OCI-LY3 (cell line): ENCODE measurements around the gene SMYD5.

Source experiments
- H2AFZ ChIP-seq: fragments of 200-600, 300-600 bp; shearing (Covaris generic); 2 replicates; pipeline ENCODE4 v1.6.0; 2014; ENCODE audit warnings: antibody characterized with exemption, low read depth, low read length
- H3K27ac ChIP-seq: fragments of 200-600, 300-600 bp; sonication (generic); 2 replicates; pipeline ENCODE4 v1.5.1; 2014; ENCODE audit warnings: mild to moderate bottlenecking, low read length, moderate library complexity, mixed read lengths
- H3K27me3 ChIP-seq: fragments of 200-600, 300-600 bp; sonication (generic); 2 replicates; pipeline ENCODE4 v1.6.1; 2014; ENCODE audit warnings: low read depth, low read length, mixed read lengths
- H3K36me3 ChIP-seq: fragments of 200-600, 300-600 bp; sonication (generic); replicated peaks from 2 replicates; pipeline ENCODE3; 2014; ENCODE audit warnings: low read depth, low read length, mixed read lengths
- H3K4me1 ChIP-seq: fragments of 300-600, 200-600 bp; sonication (generic); 2 replicates; pipeline ENCODE4 v1.6.1; 2014; ENCODE audit warnings: low read length, mixed read lengths
- H3K4me2 ChIP-seq: fragments of 200-600, 300-600 bp; sonication (generic); 2 replicates; pipeline ENCODE4 v1.6.1; 2014; ENCODE audit warnings: low read length, mixed read lengths
- H3K4me3 ChIP-seq: fragments of 300-600, 200-600 bp; sonication (generic); 2 replicates; pipeline ENCODE4 v1.5.1; 2014; ENCODE audit warnings: antibody characterized with exemption, mild to moderate bottlenecking, low read length, moderate library complexity
- H3K79me2 ChIP-seq: fragments of 300-600, 200-600 bp; shearing (Covaris generic); 2 replicates; pipeline ENCODE4 v1.6.1; 2014; ENCODE audit warnings: mild to moderate bottlenecking, low read length, mixed read lengths
- H3K9ac ChIP-seq: fragments of 300-600, 200-600 bp; shearing (Covaris generic); 2 replicates; pipeline ENCODE4 v1.6.0; 2014; ENCODE audit warnings: mild to moderate bottlenecking, low read length, moderate library complexity
- H3K9me3 ChIP-seq: fragments of 200-600, 300-600 bp; shearing (Covaris generic); 2 replicates; pipeline ENCODE4 v1.6.1; 2014; ENCODE audit warnings: low read length, mixed read lengths; ENCODE audit not compliant: insufficient read depth
- H4K20me1 ChIP-seq: fragments of 200-600, 300-600 bp; sonication (generic); 2 replicates; pipeline ENCODE4 v1.6.1; 2016; ENCODE audit warnings: low read length, mixed read lengths; ENCODE audit not compliant: insufficient read depth
- CTCF ChIP-seq: fragments of 200-600, 300-600 bp; sonication (generic); IDR thresholded peaks from 2 replicates; pipeline ENCODE4 v1.5.1; 2014; ENCODE audit warnings: antibody characterized with exemption, low read length, low read depth
- EZH2phosphoT487 ChIP-seq: fragments of 200-600 bp; shearing (Covaris generic); IDR thresholded peaks from 2 replicates; pipeline ENCODE4 v1.6.1; 2018; ENCODE audit warnings: antibody characterized with exemption, mixed run types, low read depth

SMYD5 gene

GRCh38 chr2:73176205-73176880 is 37.7 kb upstream of the SMYD5 start:
- Histone ChIP-seq H3K9ac (peak overlapping the region; percentile 60; the same call in 1 of the 2 replicates), H3K79me2 (no peaks in the 10 kb centered on the region), H2AFZ (peak overlapping the region; percentile 59; the same call in 1 of the 2 replicates), H3K27ac (no peak overlapping the region), H3K4me3 (peak overlapping the region; percentile 82), H3K36me3 (no peaks in the 10 kb centered on the region), H3K9me3 (no peaks in the 10 kb centered on the region), H3K4me1 (peaks cover 10% of the 10 kb centered on the region), H3K4me2 (peak overlapping the region; percentile 95), H3K27me3 (peaks cover 12% of the 10 kb centered on the region), H4K20me1 (no peaks in the 10 kb centered on the region)
- TF ChIP-seq CTCF = no peak
- no peak for TF ChIP-seq EZH2phosphoT487

GRCh38 chr2:73176881-73177644 is 37.0 kb upstream of the SMYD5 start:
- Histone ChIP-seq H3K79me2 (no peaks in the 10 kb centered on the region), H3K9me3 (no peaks in the 10 kb centered on the region), H3K4me2 (peak overlapping the region; percentile 95), H2AFZ (peak overlapping the region; percentile 59), H3K27ac (no peak overlapping the region), H3K4me3 (peak overlapping the region; percentile 82), H3K27me3 (peaks cover 12% of the 10 kb centered on the region), H3K9ac (peak overlapping the region; percentile 60), H4K20me1 (no peaks in the 10 kb centered on the region), H3K36me3 (no peaks in the 10 kb centered on the region), H3K4me1 (peaks cover 10% of the 10 kb centered on the region)
- TF ChIP-seq CTCF = peak; percentile 92
- no peak for TF ChIP-seq EZH2phosphoT487

GRCh38 chr2:73177645-73178255 is 36.3 kb upstream of the SMYD5 start:
- Histone ChIP-seq H3K4me1 (peaks cover 10% of the 10 kb centered on the region), H3K9me3 (no peaks in the 10 kb centered on the region), H3K36me3 (no peaks in the 10 kb centered on the region), H3K4me3 (peak overlapping the region; percentile 82), H2AFZ (peak overlapping the region; percentile 99), H3K79me2 (no peaks in the 10 kb centered on the region), H3K27me3 (peaks cover 12% of the 10 kb centered on the region), H3K9ac (peak overlapping the region; percentile 38), H3K4me2 (peak overlapping the region; percentile 95), H3K27ac (no peak overlapping the region), H4K20me1 (no peaks in the 10 kb centered on the region)
- TF ChIP-seq EZH2phosphoT487 (no peak), CTCF (no peak; the same call in none of the 2 replicates)

DNA sequence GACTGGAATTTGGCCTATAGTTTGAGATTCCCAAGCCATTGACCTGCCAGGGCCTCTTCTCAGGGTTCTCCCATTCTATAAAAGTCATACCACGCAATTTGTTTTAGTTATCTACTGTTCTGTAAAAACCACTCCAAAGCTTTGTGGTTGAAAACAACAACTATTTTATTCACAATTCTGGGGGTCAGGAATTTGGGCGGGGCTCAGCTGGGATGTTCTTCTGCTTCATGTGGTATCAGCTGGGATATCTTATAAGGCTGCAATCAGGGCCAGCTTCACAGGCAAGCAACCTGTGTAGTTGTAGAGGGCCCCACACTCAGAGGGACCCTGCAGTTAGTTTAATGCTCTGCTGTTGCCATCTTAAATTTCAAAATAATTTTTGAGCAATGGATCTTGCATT is 28.1 kb upstream of the SMYD5 start:
- no peak for TF ChIP-seq EZH2phosphoT487
- TF ChIP-seq CTCF = no peak
- Histone ChIP-seq H4K20me1 (no peaks in the 10 kb centered on the region), H3K9me3 (no peaks in the 10 kb centered on the region), H3K36me3 (no peaks in the 10 kb centered on the region), H3K4me3 (no peak overlapping the region), H3K79me2 (no peaks in the 10 kb centered on the region), H2AFZ (no peak overlapping the region), H3K4me2 (no peak overlapping the region), H3K27me3 (peaks cover 5% of the 10 kb centered on the region; the same call in 1 of the 2 replicates), H3K27ac (no peak overlapping the region), H3K4me1 (no peaks in the 10 kb centered on the region), H3K9ac (no peak overlapping the region)
